PC-9 (cell line): Measurements from ENCODE around the gene CTAG1A.
"Not testable (repeated sequence)": the region's sequence is repeated elsewhere in the genome, so short reads cannot be mapped to it uniquely, and the experiment has no call there.

Experiments used
- EZH2 ChIP-seq: fragments of 200-600 bp; sonication (generic); IDR thresholded peaks from 2 replicates; pipeline ENCODE4 v1.8.0; 2017; ENCODE audit warnings: antibody characterized with exemption, low read depth
- TF ChIP-seq, protein P1 (sequence below): fragments of 200-600 bp; sonication (generic); conservative IDR thresholded peaks from 2 replicates; pipeline ENCODE4 v1.6.1; 2017; ENCODE audit warnings: mixed run types, antibody characterized with exemption, mild to moderate bottlenecking, moderate library complexity

GRCh38 chrX:154628960-154629359 is 44.0 kb downstream of the CTAG1A start:
- TF ChIP-seq, protein P1, sequence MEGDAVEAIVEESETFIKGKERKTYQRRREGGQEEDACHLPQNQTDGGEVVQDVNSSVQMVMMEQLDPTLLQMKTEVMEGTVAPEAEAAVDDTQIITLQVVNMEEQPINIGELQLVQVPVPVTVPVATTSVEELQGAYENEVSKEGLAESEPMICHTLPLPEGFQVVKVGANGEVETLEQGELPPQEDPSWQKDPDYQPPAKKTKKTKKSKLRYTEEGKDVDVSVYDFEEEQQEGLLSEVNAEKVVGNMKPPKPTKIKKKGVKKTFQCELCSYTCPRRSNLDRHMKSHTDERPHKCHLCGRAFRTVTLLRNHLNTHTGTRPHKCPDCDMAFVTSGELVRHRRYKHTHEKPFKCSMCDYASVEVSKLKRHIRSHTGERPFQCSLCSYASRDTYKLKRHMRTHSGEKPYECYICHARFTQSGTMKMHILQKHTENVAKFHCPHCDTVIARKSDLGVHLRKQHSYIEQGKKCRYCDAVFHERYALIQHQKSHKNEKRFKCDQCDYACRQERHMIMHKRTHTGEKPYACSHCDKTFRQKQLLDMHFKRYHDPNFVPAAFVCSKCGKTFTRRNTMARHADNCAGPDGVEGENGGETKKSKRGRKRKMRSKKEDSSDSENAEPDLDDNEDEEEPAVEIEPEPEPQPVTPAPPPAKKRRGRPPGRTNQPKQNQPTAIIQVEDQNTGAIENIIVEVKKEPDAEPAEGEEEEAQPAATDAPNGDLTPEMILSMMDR, result not testable (repeated sequence)
- TF ChIP-seq EZH2, result not testable (repeated sequence)
